RWPE2 (cell line): ENCODE measurements around the gene GALNT18.

Source experiments
- ATAC-seq: fragments of 200-7000 bp; cut with Tn5 transposase; 3 replicates; pipeline ENCODE4 v1.9.1; 2021; ENCODE audit warnings: low read depth
- DNase-seq: peaks from one replicate; pipeline ENCODE4 v3.0.0-alpha.2; 2020; ENCODE audit warnings: low spot score
- H3K27ac ChIP-seq: fragments of 450-650 bp; 2 replicates; pipeline ENCODE4 v1.5.1; 2017; ENCODE audit warnings: mild to moderate bottlenecking; ENCODE audit not compliant: poor library complexity, severe bottlenecking
- H3K27me3 ChIP-seq: fragments of 250-450 bp; sonication (Bioruptor Pico); 2 replicates; pipeline ENCODE4 v1.5.1; 2021; ENCODE audit warnings: mild to moderate bottlenecking, moderate library complexity; ENCODE audit not compliant: insufficient read depth, poor library complexity, severe bottlenecking
- H3K36me3 ChIP-seq: fragments of 250-450 bp; sonication (Bioruptor Pico); 2 replicates; pipeline ENCODE4 v1.5.1; 2020; ENCODE audit warnings: low read depth, mild to moderate bottlenecking, moderate library complexity
- H3K4me1 ChIP-seq: fragments of 250-450 bp; sonication (Bioruptor Pico); 2 replicates; pipeline ENCODE4 v1.5.1; 2021; ENCODE audit warnings: mild to moderate bottlenecking, moderate library complexity; ENCODE audit not compliant: insufficient read depth, poor library complexity, severe bottlenecking
- H3K4me3 ChIP-seq: fragments of 250-450 bp; sonication (Bioruptor Pico); 2 replicates; pipeline ENCODE4 v1.5.1; 2021; ENCODE audit warnings: mild to moderate bottlenecking, moderate library complexity; ENCODE audit not compliant: severe bottlenecking
- H3K9me3 ChIP-seq: fragments of 250-450 bp; sonication (Bioruptor Pico); 2 replicates; pipeline ENCODE4 v1.5.1; 2021; ENCODE audit warnings: mild to moderate bottlenecking, moderate library complexity; ENCODE audit not compliant: severe bottlenecking
- TF ChIP-seq, protein P1 (sequence below): fragments of 450-650 bp; IDR thresholded peaks from one replicate; pipeline ENCODE4 v1.5.1; 2017; ENCODE audit warnings: mild to moderate bottlenecking, moderate library complexity; ENCODE audit not compliant: poor library complexity, severe bottlenecking

GALNT18 gene

DNA sequence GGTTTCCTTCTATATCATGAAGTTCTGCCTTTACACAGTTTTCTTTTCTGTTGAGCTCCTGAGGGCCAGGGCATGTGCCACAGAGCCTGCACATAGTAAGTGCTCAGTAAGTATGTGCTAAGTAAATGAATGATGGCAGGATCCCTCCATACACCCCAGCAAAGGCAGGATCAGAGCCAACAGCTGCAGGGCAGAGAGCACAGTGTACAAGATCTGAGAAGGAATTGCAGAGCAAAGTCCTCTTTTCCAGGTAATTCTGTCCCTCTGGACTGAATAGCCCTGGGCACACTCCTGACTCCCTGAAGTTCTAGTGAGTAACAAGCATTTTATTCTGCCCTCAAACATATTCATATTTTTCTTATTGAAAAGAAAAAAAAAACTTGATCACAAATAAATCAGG, 117.7 kb downstream of the GALNT18 start:
- no peaks in the 10 kb centered on the region for H3K4me1 ChIP-seq
- no peak overlapping the region for H3K4me3 ChIP-seq
- H3K27me3 ChIP-seq, result no peaks in the 10 kb centered on the region
- no peak overlapping the region for H3K27ac ChIP-seq
- no peaks in the 10 kb centered on the region for H3K36me3 ChIP-seq
- H3K9me3 ChIP-seq, result no peaks in the 10 kb centered on the region
- TF ChIP-seq, protein P1, sequence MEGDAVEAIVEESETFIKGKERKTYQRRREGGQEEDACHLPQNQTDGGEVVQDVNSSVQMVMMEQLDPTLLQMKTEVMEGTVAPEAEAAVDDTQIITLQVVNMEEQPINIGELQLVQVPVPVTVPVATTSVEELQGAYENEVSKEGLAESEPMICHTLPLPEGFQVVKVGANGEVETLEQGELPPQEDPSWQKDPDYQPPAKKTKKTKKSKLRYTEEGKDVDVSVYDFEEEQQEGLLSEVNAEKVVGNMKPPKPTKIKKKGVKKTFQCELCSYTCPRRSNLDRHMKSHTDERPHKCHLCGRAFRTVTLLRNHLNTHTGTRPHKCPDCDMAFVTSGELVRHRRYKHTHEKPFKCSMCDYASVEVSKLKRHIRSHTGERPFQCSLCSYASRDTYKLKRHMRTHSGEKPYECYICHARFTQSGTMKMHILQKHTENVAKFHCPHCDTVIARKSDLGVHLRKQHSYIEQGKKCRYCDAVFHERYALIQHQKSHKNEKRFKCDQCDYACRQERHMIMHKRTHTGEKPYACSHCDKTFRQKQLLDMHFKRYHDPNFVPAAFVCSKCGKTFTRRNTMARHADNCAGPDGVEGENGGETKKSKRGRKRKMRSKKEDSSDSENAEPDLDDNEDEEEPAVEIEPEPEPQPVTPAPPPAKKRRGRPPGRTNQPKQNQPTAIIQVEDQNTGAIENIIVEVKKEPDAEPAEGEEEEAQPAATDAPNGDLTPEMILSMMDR, result no peak
- DNase-seq, result no peak
- no peak for ATAC-seq

- no peak for DNase-seq
- no peak for ATAC-seq
- Histone ChIP-seq H3K27ac (no peak overlapping the region), H3K4me1 (no peaks in the 10 kb centered on the region), H3K4me3 (no peak overlapping the region), H3K36me3 (no peaks in the 10 kb centered on the region), H3K9me3 (no peaks in the 10 kb centered on the region), H3K27me3 (no peaks in the 10 kb centered on the region)
- TF ChIP-seq, protein P1, result no peak
Measured at GRCh38 chr11:11502263-11502861, 119.4 kb downstream of the GALNT18 start.

- H3K4me3 ChIP-seq, result no peak overlapping the region
- TF ChIP-seq, protein P1, result no peak
- H3K36me3 ChIP-seq, result no peaks in the 10 kb centered on the region
- DNase-seq (no peak), ATAC-seq (no peak)
- H3K4me1 ChIP-seq, result no peaks in the 10 kb centered on the region
- no peaks in the 10 kb centered on the region for H3K9me3 ChIP-seq
- no peaks in the 10 kb centered on the region for H3K27me3 ChIP-seq
- no peak overlapping the region for H3K27ac ChIP-seq
Measured at GRCh38 chr11:11501546-11502262, 120.1 kb downstream of the GALNT18 start.

DNA sequence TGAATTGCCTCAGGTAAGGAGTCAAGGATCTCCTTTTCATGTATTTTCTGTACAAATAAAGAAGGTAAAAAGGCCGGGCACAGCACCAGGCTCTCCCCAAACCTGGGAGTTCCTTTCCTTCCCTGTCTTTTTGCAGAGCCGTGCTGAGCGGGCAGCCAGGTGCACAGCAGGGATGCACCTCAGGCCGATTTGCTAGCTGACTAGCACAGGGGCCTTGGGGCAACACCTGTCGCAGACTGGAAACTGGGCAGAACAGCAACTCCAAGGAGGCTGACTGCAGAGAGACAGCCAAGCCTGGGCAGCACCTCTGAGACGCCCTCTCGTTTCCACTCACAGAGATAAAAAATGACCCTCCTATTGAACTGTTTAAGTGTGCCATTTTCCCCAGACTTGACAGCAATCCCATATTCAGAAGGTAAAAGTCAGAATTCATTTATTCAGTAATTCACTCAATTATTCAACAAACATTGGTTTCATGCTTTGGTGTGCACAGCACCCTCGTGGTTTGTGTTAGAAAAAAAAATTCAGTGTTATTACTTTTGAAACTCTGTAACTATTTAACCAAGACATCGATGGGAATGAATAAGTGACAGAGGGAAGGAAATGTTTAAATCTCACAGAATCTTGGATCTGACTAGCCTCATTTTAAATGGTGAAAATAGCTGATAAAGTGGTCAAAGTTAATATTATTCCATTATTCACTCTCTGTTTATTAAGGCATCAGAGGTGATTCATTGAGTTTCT, 120.9 kb downstream of the GALNT18 start:
- Histone ChIP-seq H3K27me3 (no peaks in the 10 kb centered on the region), H3K27ac (no peak overlapping the region), H3K9me3 (no peaks in the 10 kb centered on the region), H3K4me3 (no peak overlapping the region), H3K4me1 (no peaks in the 10 kb centered on the region), H3K36me3 (no peaks in the 10 kb centered on the region)
- DNase-seq (no peak), ATAC-seq (no peak)
- TF ChIP-seq, protein P1, result no peak
